Gastrocnemius medialis (tissue), 4 donors: ENCODE results near the gene NLRP5.
A peak's percentile ranks its signal among the peaks of the same experiment; 100 is the strongest.

Source experiments
- CTCF ChIP-seq, 5 experiments: fragments of 450-650 bp in 3 of 5; fragments of 200-600 bp in 2 of 5; sonication (generic) in 2 of 5; IDR thresholded peaks in 4 of 5; conservative IDR thresholded peaks in 1 of 5; 1 replicate in 4 of 5; 2 replicates in 1 of 5; pipeline ENCODE4 v1.5.1; 2016 to 2019; ENCODE audit warnings: antibody characterized with exemption in 5 of 5, mild to moderate bottlenecking in 3 of 5, moderate library complexity in 3 of 5
- POLR2A ChIP-seq, 2 donors: fragments of 450-650 bp; IDR thresholded peaks; one replicate each; pipeline ENCODE4 v1.6.1; 2017; ENCODE audit warnings: antibody characterized with exemption in 2 of 2, mild to moderate bottlenecking in 2 of 2, moderate library complexity in 2 of 2

DNA sequence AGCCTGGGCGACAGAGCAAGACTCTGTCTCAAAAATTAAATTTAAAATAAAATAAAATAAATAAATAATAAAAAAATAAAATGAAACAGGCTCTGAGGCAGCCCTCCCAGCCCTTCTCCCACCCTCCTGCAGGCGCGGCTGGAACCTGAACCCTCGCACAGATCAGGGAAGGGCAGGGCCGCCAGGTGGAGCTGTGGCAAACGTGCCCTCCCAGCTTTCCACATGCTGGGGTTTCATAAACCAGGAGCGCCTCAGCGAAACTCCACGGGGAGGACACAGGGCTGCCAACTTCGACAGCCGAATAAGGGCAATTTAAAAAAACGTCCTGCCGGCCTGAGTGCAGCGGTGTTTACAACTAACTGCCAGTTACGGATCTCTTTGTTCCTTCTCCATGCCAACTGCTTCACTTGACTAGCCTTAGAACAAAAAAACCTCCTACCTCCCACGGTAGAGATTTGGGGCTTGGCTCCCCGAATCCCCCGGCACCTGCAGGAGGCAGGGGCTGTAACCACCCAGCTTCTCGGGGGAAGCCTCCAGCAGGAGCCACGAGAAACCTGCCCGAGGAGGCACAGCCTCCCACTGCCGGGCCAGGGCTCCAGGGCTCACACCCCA lies 118.6 kb downstream of the NLRP5 start:
- TF ChIP-seq CTCF (IDR thresholded peaks at IDR 0.05 in 4 of 5, conservative IDR thresholded peaks at IDR 0.05 in 1 of 5) (peak; percentile 36 to 81 (median 66)), POLR2A (IDR thresholded peaks at IDR 0.05) (no peak)
